PFSK-1 (cell line): Measurements from ENCODE around the gene RPS3.

Experiments
- SIN3A ChIP-seq: IDR thresholded peaks from 2 replicates; pipeline ENCODE4 v1.6.1; 2012; ENCODE audit warnings: mild to moderate bottlenecking, low read length, moderate library complexity, borderline replicate concordance; ENCODE audit not compliant: insufficient read depth
- TAF1 ChIP-seq: IDR thresholded peaks from 2 replicates; pipeline ENCODE4 v1.6.1; 2012; ENCODE audit warnings: low read length, control low read depth, borderline replicate concordance; ENCODE audit not compliant: insufficient read depth
- TF ChIP-seq, protein P1 (sequence below), 2 experiments: IDR thresholded peaks; 2 replicates each; pipeline versions ENCODE4 v1.6.1 to v1.8.0; 2011 to 2012; ENCODE audit warnings: low read depth in 2 of 2, low read length in 2 of 2, control low read depth in 1 of 2, inconsistent platforms in 1 of 2, mild to moderate bottlenecking in 1 of 2, moderate library complexity in 1 of 2; ENCODE audit not compliant: insufficient read depth in 1 of 2

DNA sequence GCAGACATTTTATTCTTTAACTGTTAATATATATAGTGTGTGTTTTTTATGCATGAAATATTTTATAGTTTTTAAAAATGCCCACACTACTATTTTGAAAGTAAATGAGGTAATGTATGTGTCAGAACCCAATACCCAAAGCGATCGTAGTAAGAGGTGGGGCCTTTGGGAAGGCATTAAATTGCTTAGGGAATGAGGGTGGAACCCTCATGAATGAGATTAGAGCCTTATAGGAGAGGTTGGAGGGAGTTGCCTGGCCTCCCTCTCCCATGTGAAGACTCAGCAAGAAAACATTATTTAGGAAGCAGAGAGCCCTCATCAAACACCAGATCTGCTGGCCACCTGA, 22.6 kb downstream of the RPS3 start:
- TF ChIP-seq TAF1 (no peak), SIN3A (no peak)
- TF ChIP-seq, protein P1, sequence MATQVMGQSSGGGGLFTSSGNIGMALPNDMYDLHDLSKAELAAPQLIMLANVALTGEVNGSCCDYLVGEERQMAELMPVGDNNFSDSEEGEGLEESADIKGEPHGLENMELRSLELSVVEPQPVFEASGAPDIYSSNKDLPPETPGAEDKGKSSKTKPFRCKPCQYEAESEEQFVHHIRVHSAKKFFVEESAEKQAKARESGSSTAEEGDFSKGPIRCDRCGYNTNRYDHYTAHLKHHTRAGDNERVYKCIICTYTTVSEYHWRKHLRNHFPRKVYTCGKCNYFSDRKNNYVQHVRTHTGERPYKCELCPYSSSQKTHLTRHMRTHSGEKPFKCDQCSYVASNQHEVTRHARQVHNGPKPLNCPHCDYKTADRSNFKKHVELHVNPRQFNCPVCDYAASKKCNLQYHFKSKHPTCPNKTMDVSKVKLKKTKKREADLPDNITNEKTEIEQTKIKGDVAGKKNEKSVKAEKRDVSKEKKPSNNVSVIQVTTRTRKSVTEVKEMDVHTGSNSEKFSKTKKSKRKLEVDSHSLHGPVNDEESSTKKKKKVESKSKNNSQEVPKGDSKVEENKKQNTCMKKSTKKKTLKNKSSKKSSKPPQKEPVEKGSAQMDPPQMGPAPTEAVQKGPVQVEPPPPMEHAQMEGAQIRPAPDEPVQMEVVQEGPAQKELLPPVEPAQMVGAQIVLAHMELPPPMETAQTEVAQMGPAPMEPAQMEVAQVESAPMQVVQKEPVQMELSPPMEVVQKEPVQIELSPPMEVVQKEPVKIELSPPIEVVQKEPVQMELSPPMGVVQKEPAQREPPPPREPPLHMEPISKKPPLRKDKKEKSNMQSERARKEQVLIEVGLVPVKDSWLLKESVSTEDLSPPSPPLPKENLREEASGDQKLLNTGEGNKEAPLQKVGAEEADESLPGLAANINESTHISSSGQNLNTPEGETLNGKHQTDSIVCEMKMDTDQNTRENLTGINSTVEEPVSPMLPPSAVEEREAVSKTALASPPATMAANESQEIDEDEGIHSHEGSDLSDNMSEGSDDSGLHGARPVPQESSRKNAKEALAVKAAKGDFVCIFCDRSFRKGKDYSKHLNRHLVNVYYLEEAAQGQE (IDR thresholded peaks at IDR 0.05; ENCODE audit: insufficient read depth in 1 of 2, low read depth in 2 of 2, low read length in 2 of 2): no peak
